WTC11 (cell line): Measurements from ENCODE around the gene ASNSD1. TPM values are rescaled to one million over a fixed set of nuclear protein-coding genes. Genes with fewer than 3 reads are reported as not detected.

Experiments used
- ATAC-seq: fragments of 200-7000 bp; cut with Tn5 transposase; 2 replicates; pipeline ENCODE4 v1.10.0; 2021; ENCODE audit warnings: mild to moderate bottlenecking, moderate library complexity
- CTCF ChIA-PET: fragments of 300-600 bp; sonication (Branson Sonifier 250); formaldehyde crosslinking; loops from one replicate; lab custom pipeline; 2021; ENCODE audit warnings: antibody characterized with exemption; lab: Charles Lee
- POLR2A ChIA-PET: fragments of 350-600 bp; sonication (Branson Sonifier 250); formaldehyde crosslinking; loops from one replicate; lab custom pipeline; 2021; ENCODE audit warnings: antibody characterized with exemption; lab: Charles Lee
- DNase-seq: peaks from one replicate; pipeline ENCODE4 v3.0.0; 2021; ENCODE audit warnings: low spot score
- H3K27ac Mint-ChIP-seq: 2 replicates; pipeline ENCODE4 v1.8.0; 2021; ENCODE audit warnings: mixed read lengths
- H3K27me3 Mint-ChIP-seq: 2 replicates; pipeline ENCODE4 v1.8.0; 2021; ENCODE audit warnings: low read depth, mild to moderate bottlenecking, moderate library complexity, mixed read lengths
- H3K36me3 Mint-ChIP-seq: 2 replicates; pipeline ENCODE4 v1.8.0; 2021; ENCODE audit warnings: mixed read lengths
- H3K4me1 Mint-ChIP-seq: 2 replicates; pipeline ENCODE4 v1.8.0; 2022; ENCODE audit warnings: mixed read lengths
- H3K4me3 Mint-ChIP-seq: 2 replicates; pipeline ENCODE4 v1.8.0; 2021; ENCODE audit warnings: mild to moderate bottlenecking, moderate library complexity, mixed read lengths
- H3K9me3 Mint-ChIP-seq: 2 replicates; pipeline ENCODE4 v1.8.0; 2021; ENCODE audit warnings: mixed read lengths
- CREB1 ChIP-seq: sonication (generic); formaldehyde crosslinking; IDR thresholded peaks from 2 replicates; pipeline ENCODE4 v1.8.0; 2023; ENCODE audit warnings: mild to moderate bottlenecking, missing genetic modification reagents
- ELF4 ChIP-seq: sonication (generic); formaldehyde crosslinking; IDR thresholded peaks from 2 replicates; pipeline ENCODE4 v1.8.1; 2022; ENCODE audit warnings: low read depth, mild to moderate bottlenecking, moderate library complexity, missing genetic modification reagents
- JAZF1 ChIP-seq: fragments of 250-450 bp; sonication (Bioruptor Pico); IDR thresholded peaks from 2 replicates; pipeline ENCODE4 v1.9.0; 2021; ENCODE audit warnings: moderate library complexity, mild to moderate bottlenecking, inconsistent platforms
- MYBL2 ChIP-seq: sonication (generic); formaldehyde crosslinking; IDR thresholded peaks from 2 replicates; pipeline ENCODE4 v1.8.1; 2023; ENCODE audit warnings: mild to moderate bottlenecking, moderate library complexity, missing genetic modification reagents
- NFYB ChIP-seq: sonication (generic); formaldehyde crosslinking; conservative IDR thresholded peaks from 2 replicates; pipeline ENCODE4 v1.8.0; 2022; ENCODE audit warnings: low read depth, missing genetic modification reagents
- ZNF423 ChIP-seq: fragments of 250-450 bp; sonication (Bioruptor Pico); IDR thresholded peaks from 2 replicates; pipeline ENCODE4 v2.1.2; 2022; ENCODE audit warnings: mild to moderate bottlenecking, moderate library complexity
- total RNA-seq: library from RNA; stranded (reverse); gene quantifications from 3 replicates; pipeline ENCODE4 v1.2.3, GENCODE V29; 2021
- TF ChIP-seq, protein P1 (sequence below): sonication (generic); formaldehyde crosslinking; IDR thresholded peaks from 2 replicates; pipeline ENCODE4 v1.8.1; 2022; ENCODE audit warnings: low read depth, mild to moderate bottlenecking, moderate library complexity, missing genetic modification reagents, borderline replicate concordance
- TF ChIP-seq, protein P2 (sequence below): fragments of 250-450 bp; sonication (Bioruptor Pico); conservative IDR thresholded peaks from 2 replicates; pipeline ENCODE4 v1.9.0; 2021; ENCODE audit warnings: mild to moderate bottlenecking
- TF ChIP-seq, protein P3 (sequence below): sonication (generic); formaldehyde crosslinking; IDR thresholded peaks from 2 replicates; pipeline ENCODE4 v1.8.0; 2022; ENCODE audit warnings: mild to moderate bottlenecking, missing genetic modification reagents
- TF ChIP-seq, protein P4 (sequence below): sonication (generic); formaldehyde crosslinking; IDR thresholded peaks from 2 replicates; pipeline ENCODE4 v1.8.1; 2023; ENCODE audit warnings: mild to moderate bottlenecking, missing genetic modification reagents, moderate library complexity
- TF ChIP-seq, protein P5 (sequence below): sonication (generic); formaldehyde crosslinking; IDR thresholded peaks from 2 replicates; pipeline ENCODE4 v1.8.0; 2022; ENCODE audit warnings: missing genetic modification reagents

ASNSD1 gene
- total RNA-seq, 1 experiment from 2014 or later, result 30.5 TPM

DNA sequence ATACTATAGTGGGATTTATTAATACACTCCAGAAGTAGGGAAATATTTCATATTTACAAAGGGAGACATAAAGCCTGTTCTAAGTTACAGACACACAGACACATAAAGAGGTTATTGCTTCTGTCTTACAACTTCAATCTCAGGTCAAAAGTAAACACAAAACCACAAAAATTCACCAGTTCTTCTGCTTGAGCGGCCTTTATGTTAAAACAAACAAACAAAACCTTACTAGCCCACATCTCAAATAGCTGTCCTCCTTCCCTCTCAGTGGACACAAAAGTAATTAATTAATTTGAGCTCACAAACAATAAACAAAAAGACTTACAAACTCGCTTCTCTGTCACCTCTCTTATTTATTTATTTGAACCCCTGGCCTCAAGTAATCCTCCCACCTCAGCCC, 1.5 kb upstream of the ASNSD1 start (continued):
- TF ChIP-seq, protein P1, sequence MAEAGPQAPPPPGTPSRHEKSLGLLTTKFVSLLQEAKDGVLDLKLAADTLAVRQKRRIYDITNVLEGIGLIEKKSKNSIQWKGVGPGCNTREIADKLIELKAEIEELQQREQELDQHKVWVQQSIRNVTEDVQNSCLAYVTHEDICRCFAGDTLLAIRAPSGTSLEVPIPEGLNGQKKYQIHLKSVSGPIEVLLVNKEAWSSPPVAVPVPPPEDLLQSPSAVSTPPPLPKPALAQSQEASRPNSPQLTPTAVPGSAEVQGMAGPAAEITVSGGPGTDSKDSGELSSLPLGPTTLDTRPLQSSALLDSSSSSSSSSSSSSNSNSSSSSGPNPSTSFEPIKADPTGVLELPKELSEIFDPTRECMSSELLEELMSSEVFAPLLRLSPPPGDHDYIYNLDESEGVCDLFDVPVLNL (CRISPR knock-in tag), result no peak
- TF ChIP-seq MYBL2 (CRISPR knock-in tag), result no peak
- TF ChIP-seq, protein P2, sequence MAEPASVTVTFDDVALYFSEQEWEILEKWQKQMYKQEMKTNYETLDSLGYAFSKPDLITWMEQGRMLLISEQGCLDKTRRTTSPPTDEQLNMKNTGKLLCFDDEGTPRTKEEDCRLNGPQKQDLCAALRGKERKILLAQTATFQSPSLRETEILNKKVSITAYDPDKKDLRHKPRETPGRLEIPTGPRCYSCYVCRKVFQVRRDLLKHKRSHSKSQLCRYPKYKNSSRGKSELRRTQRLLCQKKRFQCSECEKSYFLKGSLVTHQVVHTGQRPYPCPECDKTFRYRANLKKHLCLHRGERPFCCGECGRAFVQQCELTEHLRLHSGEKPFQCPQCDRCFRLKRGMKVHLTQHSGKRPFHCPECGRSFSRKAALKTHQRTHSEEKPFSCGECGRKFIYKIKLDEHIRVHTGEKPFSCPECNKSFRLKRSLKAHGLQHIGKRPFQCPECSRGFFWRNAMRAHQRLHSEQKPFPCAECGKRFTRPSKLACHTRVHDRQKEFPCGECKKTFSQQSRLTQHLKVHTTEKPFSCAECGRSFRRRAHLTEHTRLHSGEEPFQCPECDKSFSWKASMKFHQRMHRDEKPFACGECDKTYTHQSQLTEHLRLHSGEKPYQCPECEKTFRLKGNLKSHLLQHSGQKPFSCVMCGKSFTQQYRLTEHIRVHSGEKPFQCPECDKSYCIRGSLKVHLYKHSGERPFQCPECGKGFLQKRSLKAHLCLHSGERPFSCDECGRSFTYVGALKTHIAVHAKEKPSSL, result no peak

DNA sequence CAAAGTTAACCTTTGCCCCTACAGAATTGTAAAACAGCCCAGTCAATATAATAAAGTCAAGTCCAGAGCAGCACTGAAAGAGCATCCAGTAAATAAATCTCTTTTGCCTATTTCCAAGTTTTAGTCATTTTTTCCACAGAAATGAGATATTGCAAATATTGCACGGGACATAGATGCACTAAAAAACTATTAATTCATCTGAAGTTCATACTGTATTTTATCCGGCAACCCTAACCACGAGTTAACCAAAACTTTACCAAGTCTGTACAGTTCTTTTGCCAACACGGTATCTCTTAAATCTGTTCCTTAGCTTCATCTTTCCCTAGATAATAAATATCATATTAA, 484 bp upstream of the ASNSD1 start:
- Mint-ChIP-seq H3K27ac (no peak overlapping the region), H3K27me3 (no peaks in the 10 kb centered on the region), H3K4me3 (no peak overlapping the region), H3K9me3 (no peaks in the 10 kb centered on the region), H3K4me1 (peaks cover 5% of the 10 kb centered on the region; the same call in 1 of the 2 replicates), H3K36me3 (no peaks in the 10 kb centered on the region; the same call in 1 of the 2 replicates)
- no peak for ATAC-seq
- POLR2A ChIA-PET, result interaction anchor here (0.6 to 1.0 kb wide), 2 partner anchors 38 to 123 kb away, joined by 3 to 4 read pairs; partner anchors contain the start of genes ORMDL1 and PMS1
- CTCF ChIA-PET, result interaction anchor here (0.6 to 1.9 kb wide), 19 partner anchors 10 to 349 kb away, joined by 3 to 7 read pairs (median 4); partner anchors contain the start of gene OSGEPL1
- DNase-seq, result no peak
- TF ChIP-seq, protein P3, sequence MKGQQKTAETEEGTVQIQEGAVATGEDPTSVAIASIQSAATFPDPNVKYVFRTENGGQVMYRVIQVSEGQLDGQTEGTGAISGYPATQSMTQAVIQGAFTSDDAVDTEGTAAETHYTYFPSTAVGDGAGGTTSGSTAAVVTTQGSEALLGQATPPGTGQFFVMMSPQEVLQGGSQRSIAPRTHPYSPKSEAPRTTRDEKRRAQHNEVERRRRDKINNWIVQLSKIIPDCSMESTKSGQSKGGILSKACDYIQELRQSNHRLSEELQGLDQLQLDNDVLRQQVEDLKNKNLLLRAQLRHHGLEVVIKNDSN, result no peak
- TF ChIP-seq, protein P4, sequence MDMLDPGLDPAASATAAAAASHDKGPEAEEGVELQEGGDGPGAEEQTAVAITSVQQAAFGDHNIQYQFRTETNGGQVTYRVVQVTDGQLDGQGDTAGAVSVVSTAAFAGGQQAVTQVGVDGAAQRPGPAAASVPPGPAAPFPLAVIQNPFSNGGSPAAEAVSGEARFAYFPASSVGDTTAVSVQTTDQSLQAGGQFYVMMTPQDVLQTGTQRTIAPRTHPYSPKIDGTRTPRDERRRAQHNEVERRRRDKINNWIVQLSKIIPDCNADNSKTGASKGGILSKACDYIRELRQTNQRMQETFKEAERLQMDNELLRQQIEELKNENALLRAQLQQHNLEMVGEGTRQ (CRISPR knock-in tag), result no peak
- TF ChIP-seq ELF4 (CRISPR knock-in tag) (no peak), CREB1 (CRISPR knock-in tag) (no peak), ZNF423 (CRISPR knock-in tag) (no peak), JAZF1 (CRISPR knock-in tag) (no peak)
- TF ChIP-seq, protein P5, sequence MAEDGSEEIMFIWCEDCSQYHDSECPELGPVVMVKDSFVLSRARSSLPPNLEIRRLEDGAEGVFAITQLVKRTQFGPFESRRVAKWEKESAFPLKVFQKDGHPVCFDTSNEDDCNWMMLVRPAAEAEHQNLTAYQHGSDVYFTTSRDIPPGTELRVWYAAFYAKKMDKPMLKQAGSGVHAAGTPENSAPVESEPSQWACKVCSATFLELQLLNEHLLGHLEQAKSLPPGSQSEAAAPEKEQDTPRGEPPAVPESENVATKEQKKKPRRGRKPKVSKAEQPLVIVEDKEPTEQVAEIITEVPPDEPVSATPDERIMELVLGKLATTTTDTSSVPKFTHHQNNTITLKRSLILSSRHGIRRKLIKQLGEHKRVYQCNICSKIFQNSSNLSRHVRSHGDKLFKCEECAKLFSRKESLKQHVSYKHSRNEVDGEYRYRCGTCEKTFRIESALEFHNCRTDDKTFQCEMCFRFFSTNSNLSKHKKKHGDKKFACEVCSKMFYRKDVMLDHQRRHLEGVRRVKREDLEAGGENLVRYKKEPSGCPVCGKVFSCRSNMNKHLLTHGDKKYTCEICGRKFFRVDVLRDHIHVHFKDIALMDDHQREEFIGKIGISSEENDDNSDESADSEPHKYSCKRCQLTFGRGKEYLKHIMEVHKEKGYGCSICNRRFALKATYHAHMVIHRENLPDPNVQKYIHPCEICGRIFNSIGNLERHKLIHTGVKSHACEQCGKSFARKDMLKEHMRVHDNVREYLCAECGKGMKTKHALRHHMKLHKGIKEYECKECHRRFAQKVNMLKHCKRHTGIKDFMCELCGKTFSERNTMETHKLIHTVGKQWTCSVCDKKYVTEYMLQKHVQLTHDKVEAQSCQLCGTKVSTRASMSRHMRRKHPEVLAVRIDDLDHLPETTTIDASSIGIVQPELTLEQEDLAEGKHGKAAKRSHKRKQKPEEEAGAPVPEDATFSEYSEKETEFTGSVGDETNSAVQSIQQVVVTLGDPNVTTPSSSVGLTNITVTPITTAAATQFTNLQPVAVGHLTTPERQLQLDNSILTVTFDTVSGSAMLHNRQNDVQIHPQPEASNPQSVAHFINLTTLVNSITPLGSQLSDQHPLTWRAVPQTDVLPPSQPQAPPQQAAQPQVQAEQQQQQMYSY (CRISPR knock-in tag), result no peak

DNA sequence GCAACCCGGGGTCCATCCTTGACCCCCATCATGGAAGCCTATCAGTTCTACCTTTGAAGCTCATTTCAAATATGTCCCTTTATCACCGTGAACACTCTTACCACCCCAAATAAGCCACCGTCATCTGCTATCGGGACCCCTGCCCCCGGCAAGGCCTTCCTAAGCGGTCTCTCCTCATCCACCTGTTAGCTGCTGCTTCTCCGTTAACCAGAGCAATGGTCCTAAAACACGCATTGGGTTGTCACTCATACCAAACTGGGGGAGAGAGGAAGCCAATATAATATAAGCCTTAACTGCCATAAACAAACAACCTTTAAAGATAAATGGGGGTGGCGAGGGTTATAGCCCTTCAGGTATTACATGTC, 680 bp downstream of the ASNSD1 start:
- H3K27ac Mint-ChIP-seq, result no peak overlapping the region
- ATAC-seq (no peak), DNase-seq (no peak)
- ChIA-PET CTCF (interaction anchor here (1.4 to 1.9 kb wide), 3 partner anchors 34 to 348 kb away, joined by 3 to 7 read pairs (median 5); partner anchors contain the start of gene OSGEPL1), POLR2A (no interaction called here)
- no peak overlapping the region for H3K4me3 Mint-ChIP-seq
- TF ChIP-seq NFYB (CRISPR knock-in tag), result no peak
- peaks cover 5% of the 10 kb centered on the region; the same call in 1 of the 2 replicates for H3K4me1 Mint-ChIP-seq
- H3K9me3 Mint-ChIP-seq, result no peaks in the 10 kb centered on the region
- H3K36me3 Mint-ChIP-seq, result peaks cover 9% of the 10 kb centered on the region
- no peaks in the 10 kb centered on the region for H3K27me3 Mint-ChIP-seq
